A549 (cell line): ENCODE measurements around the gene LRP1.

Experiments
- CBX8 ChIP-seq: fragments of 200-600 bp; sonication (generic); IDR thresholded peaks from 2 replicates; pipeline ENCODE4 v1.6.1; 2016
- CTCF ChIP-seq: fragments of >200 bp; sonication (Bioruptor Twin); formaldehyde crosslinking; IDR thresholded peaks from 3 replicates; pipeline ENCODE4 v1.5.1; 2016
- HDAC2 ChIP-seq: fragments of 200-600 bp; sonication (generic); IDR thresholded peaks from 2 replicates; pipeline ENCODE4 v1.6.1; 2016
- HOXB5 ChIP-seq: fragments of 250-450 bp; sonication (Bioruptor Pico); IDR thresholded peaks from 2 replicates; pipeline ENCODE4 v1.5.0; 2020; ENCODE audit warnings: mild to moderate bottlenecking, moderate library complexity
- JUN ChIP-seq, 2 experiments: fragments of >200 bp; sonication (Bioruptor Twin); formaldehyde crosslinking; IDR thresholded peaks; 2 replicates in 1 of 2; 3 replicates in 1 of 2; pipeline ENCODE4 v1.6.1; 2016 to 2017
- POLR2A ChIP-seq: IDR thresholded peaks from 2 replicates; pipeline ENCODE4 v1.6.1; 2012; ENCODE audit warnings: mild to moderate bottlenecking, low read length
- REST ChIP-seq: fragments of 200-600 bp; sonication (generic); IDR thresholded peaks from 2 replicates; pipeline ENCODE4 v1.6.1; 2016; ENCODE audit warnings: antibody characterized with exemption, mild to moderate bottlenecking, moderate library complexity
- ZSCAN20 ChIP-seq: fragments of 250-450 bp; sonication (Bioruptor Pico); IDR thresholded peaks from 2 replicates; pipeline ENCODE4 v1.8.0; 2022; ENCODE audit warnings: mild to moderate bottlenecking, moderate library complexity

- TF ChIP-seq CTCF (no peak), HOXB5 (CRISPR knock-in tag) (no peak), REST (no peak), POLR2A (no peak), HDAC2 (no peak), ZSCAN20 (CRISPR knock-in tag) (no peak), JUN (IDR thresholded peaks at IDR 0.05) (no peak), CBX8 (no peak)
These were observed 37.2 kb upstream of the LRP1 start for GRCh38 chr12:57090924-57091637.
